ENCODE data around the gene ANKMY1.
A peak's percentile ranks its signal among the peaks of the same experiment; 100 is the strongest.

Gene ANKMY1

DNA sequence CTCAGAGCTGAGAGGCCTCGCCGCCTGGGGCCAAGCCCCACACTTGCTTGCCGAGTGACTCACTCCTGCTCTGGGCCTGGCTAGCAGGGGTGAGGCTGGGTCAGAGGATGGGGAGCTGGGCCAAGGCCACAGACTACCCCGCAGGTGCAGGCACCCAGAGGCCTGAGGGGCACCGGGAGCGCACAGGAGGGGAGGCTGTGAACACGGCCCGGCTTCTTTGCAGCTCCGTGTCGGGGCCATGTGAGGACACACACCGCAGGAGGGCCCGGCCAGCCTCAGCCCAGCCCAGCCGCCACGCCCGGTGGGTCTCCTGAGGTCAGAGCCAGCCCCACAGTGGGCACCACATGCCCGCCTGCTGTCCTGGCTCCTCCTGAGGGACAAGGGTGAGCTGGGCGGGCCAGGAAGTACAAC, 113.9 kb downstream of the ANKMY1 start:
- no peak for DNase-seq

DNA sequence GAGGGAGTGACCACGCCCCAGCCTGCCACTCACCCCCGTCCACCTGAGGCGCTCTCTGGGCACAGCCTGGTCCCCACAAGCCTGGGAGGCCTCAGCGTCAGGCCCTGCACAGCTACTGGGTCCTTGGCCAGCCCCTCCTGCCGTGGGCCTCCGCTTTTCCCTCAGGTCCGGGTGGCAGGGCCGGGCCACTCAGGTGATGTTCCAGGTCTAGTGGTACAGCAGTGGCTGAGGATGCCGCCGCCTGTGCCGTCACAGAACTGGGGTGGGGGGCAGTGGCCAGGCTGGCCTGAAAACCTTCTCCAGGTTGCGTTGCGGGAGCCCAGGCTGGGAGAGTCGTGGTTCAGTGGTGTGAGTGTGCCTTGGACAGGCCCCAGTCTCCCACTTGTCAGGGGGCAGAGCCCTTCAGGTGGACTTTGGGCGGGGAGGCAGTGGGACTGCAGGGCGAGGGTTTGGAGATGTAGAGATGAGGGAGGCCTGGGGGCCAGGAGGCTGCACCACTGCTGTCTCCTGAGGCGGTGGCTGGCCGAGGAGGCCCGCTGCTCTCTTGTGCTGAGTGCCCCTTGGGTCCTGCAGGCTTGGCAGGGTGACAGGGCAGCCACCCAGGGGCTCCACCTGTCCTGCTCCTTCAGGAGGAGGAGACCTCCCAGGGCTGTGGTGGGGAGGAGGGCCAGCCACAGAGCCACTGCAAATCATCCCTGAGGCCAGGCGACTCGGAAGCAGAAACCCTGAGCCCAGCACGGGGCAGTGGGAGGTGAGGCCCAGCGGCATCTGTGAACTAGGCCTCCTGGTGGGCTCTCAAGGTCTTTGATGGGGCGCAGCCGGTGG, 114.7 kb downstream of the ANKMY1 start:
- DNase-seq, result no peak

DNA sequence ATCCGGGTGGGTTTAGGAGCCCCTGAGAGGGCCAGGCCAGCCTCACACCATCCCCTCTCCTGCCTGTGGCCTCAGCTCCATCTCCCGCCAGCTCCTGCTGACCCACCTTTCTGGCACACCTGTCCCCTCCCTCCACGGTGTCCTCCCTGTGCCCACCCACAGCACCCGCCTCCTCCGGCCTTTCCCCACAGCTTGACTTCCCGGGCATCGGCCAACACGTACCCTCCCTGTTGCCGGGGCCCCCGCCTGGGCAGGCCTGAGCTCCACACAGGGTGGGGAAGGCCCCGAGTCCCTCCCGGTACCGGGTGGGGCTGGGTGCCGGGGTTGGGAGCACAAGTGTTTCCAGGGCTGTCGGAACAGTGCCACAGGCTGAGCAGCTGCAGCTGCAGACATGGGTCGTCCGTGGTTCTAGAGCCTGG, 115.8 kb downstream of the ANKMY1 start:
- DNase-seq, result no peak

DNA sequence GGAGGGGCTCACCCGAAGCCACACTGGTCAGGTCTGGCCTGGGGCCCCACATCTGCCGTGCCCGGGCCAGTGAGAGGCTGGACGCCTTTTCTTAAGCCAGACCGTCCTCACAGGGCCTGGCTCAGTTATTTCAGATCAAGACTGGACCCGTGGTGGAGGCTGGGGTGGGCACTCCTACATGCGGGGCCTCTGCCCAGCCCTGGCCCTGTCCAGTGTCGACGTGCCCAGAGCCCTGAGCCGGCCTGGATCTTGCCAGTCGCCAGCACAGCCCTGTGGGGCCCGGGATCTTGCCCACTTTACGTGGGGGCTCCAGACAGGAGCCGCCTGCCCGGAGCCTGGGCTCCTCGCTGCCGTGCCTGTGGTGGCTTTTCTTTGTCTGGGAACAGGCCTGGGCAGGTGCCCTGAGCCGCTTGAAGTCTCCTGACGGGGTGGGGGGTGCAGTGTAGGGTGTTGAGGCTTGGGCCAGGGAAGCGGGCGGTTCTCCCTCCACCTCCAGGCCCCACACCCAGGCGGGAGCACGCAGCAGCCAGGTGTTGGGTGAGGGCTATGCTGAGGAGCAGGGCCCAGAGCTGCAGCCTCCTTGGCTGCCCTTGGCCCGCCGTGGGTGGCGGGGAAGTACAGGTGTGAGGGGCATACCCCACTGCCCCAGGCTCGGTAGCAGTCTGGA, 116.3 kb downstream of the ANKMY1 start:
- no peak for DNase-seq

DNA sequence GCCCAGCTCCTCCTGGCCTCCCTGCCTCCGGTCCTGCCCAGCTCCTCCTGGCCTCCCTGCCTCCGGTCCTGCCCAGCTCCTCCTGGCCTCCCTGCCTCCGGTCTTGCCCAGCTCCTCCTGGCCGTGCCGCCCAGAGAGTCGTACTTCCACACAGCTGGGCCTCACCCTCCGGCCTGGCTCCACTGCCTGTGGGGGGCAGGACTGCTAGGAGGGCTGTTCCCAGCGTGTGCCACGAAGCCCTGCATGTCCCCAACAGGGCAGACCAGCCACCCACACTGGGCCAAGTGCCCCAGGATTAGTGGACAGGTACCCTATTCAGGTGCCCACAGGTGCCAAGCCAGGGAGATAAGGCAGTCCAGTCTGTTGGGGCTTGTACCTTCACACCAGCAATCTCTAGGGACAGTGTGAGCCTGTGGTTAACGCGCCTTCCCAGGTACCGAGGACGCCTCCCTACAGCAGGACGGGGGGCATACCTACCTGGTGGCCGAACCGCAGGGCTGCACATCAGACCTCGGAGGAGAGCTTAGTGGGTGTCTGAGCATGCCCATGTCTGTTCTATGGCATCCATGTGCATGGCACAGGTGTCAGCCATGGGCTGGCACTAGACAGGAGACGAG, 117.0 kb downstream of the ANKMY1 start:
- no peak for DNase-seq

DNA sequence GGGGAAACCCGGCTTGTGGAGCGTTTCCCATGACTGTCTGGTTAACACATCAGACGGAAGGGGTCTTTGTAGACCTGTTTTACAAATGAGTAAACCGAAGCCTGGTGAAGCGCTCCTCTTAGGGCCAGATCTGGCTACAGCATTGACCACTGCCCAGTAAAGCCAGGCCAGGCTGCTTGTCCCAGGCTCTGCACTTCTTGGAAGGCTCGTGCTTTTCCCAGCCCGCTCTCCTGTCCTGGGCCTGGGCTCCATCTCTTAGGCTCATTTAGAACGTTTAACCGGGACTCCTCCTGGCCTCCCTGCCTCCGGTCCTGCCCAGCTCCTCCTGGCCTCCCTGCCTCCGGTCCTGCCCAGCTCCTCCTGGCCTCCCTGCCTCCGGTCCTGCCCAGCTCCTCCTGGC, 117.5 kb downstream of the ANKMY1 start:
- no peak for DNase-seq

DNA sequence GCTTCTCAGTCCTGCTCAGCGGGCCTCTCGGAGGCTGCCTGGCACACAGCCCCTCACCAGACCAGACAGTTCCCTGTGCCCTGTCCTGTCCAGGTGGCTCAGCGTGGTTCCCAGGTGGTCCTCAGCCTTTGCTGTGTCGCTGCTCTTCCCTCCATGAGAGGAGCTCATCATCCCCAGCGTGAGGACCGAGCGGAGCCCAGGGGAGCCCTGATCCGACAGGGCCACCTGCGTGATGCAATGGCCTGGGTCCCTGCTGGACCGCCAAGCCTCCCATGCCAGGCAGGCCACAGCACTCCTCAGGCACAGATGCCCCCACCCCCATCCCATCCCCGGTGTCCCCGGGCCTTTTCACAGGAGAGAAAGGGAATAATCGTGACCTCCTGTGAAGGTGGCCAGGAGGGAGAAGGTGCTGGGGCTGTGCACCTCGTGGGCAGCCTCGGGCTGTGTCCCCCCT, 118.1 kb downstream of the ANKMY1 start:
- DNase-seq, result no peak

DNA sequence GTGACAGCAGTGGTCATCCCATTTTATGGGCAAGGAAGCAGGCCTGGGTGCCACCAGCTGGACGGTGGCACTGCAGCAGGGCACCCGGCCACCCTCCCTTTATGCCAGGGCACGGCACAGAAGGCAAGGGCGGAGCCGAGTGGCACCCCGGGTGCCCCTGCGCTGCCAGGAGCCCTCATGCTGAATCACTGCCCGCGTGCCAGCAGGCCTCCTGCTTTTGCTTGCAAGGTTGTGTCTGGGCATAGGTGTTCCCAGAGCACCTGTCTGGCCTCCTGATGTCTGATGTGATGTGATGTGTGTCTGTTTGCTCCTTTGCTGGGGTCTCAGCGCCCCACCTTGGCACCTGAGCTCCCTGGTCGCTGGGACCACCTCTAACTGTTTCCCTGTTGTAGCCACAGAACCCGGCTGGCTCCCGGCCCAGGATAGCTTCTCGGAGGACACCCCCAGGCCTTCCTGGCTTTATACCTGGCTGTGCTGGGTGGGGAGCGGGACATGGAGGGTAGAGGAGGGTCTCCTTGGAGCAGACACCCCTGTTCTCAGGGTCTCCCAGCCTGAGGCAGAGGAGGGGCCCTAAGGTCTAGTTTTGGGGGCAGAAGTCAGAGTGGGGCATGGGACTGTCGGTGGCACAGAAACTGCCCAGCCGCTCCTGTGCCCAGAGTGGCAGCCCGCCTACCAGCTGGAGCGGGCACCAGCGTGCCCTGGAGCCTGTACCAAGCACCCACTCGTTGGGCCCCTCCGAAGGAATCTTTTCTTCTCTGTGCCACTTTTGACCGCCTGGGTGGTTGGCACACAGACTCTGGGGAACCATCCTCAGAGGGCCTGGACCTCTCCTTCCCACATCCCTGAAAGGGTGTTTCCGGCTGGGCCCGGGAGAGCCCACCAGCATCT, 118.7 kb downstream of the ANKMY1 start:
- no peak for DNase-seq

DNA sequence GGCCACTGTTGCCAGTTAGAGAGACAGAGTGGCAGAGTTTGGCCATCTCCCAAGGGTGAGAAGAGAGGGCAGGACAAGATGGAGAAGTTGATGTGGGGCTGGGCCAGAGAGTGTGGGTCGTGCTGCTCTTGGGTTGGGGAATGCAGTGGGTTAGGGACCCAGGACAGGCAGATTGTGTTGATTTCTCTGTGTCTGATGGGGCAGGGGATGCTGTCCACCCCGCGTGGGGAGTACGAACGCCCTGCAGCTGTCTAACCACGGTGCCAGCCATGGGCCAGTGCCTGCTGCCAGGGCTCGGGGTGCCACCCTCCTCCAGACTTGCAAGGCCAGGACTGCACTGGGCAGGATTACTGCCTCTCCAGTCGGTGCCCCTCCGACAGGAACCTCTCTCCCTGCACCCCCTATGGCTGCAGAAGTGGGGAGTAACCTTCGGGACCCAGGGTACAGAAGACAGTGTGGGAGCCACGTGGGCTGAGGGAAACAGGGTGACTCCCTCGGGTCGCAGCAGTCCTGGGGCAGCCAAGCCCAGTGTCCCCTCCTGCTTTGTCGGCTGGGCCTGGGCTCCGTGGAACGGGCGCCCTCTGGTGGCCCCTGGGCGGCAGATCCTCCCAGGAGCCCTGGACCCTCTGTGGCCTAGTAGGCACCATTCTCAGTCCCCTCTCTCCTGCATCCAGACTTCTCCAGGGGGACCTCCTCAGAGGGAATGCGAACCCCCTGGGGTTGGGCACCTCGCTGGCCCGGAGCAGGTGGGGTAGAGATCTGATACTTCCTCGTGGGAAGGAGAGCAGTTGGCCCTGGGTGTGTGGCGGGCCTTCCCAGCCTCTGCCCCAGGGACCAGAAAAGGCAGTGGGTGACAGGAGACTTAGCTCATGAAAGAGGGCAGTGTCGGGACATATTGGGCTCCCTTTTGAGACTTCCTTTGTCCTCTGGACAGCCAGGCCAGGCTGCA, 119.7 kb downstream of the ANKMY1 start:
- DNase-seq, result no peak

DNA sequence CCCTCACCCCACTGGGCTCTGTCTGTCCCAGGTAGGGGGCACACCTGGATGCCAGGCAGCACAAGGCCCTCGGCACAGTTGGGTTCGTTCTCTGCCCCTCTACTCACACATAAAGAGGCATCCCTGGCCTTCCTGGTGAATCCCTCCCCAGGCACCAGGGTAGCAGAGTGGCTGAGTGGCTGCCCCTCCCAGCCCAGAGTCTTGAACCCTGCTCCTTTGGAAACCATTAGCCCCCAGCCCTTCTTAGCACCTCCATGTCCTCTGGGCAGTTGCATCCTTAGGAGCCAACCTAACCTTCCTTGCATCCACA, 120.3 kb downstream of the ANKMY1 start:
- DNase-seq, result no peak

DNA sequence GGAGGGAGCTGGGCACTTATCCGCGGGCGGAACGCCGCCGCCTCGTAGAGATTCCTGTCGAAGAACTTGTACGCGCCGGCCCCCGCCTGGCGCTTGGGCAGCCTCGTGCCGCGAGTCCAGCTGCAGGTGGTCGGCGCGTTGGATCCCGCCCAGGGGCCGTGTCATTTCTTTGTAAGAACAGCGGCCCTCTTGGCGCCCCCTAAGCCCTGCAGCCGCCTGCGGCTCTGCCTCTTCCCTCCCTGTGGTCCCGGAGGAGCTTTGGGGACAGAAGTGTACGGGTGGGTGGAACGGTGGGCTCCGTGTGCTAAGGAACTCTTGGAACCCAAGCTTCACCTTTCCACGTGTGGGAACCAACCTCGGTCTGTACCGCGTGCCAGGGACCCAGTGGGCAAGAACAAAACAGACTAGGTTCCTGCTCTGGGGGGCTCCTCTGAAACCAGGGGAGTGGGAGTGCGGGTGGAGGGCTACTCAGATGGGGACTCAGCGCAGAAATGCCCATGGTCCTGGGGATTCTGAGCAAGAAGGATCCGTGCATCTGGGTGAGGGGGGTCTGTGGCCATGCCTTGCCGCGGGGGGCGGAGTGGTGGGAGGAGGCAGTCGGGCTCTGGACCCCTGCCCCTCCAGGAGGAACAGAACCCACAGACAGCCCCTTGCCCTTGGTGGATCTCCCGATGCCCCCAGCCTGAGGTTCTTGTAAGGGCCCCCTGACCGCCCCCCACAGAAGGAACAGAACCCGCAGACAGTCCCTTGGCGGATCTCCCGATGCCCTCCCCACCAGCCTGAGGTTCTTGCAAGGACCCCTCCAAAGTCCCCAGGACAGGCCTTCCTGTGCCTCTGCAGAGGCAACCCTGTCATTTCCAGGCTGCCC, 120.9 kb downstream of the ANKMY1 start:
- DNase-seq, result no peak

DNA sequence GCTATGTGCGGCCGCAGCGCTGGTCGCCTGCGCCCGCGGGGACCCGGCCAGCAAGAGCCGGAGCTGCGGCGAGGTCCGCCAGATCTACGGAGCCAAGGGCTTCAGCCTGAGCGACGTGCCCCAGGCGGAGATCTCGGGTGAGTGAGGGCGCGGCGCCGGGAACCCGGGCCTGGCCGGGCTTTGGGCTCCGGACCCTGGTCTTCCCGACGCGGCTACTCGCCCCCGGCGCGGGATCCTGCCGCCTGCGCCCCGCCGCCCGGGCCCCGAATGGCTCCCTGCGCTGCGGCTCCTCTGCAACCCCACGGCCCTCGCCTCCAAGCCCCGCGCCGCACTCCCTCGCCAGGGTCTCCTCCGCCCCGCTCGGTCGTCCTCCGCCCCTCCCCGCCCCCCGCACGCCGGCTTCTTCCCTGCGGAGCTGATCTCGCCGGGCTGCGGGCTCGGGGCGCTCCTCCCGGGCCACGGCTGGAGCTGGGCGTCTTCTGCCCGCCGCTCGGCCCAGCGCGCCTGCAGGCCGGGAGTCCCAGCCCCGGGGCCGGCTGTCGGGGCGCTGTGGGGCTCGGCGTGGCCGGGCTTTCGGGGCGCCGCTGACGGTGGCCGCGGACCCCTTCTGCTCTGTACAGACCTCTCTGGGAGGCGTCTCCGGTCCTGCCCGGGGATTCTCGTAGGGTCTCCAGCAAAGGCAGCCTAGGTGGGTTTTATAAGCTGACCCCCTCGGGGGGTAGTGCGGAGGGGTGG, 121.7 kb downstream of the ANKMY1 start:
- DNase-seq, result no peak

DNA sequence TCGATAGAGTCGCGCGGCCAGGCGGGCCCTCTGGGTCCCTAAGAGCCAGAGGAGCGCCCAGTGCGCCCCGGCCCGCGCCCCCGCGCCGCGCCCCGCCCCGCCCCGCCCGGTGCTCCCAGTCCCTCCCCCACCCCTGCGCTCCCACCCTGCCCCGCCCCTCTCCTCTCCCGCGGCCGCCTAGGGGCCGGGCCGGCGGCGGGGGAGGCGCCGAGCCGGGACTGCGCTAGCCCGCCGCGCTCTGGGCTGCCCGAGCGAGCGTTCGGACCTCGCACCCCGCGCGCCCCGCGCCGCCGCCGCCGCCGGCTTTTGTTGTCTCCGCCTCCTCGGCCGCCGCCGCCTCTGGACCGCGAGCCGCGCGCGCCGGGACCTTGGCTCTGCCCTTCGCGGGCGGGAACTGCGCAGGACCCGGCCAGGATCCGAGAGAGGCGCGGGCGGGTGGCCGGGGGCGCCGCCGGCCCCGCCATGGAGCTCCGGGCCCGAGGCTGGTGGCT, 122.3 kb downstream of the ANKMY1 start, which contains the start of gene GPC1:
GPC1 (plus strand) TSS at position 207 of the 491 bp plus-strand sequence; CDS start at position 463, 256 bp downstream.
- DNase-seq, result no peak

DNA sequence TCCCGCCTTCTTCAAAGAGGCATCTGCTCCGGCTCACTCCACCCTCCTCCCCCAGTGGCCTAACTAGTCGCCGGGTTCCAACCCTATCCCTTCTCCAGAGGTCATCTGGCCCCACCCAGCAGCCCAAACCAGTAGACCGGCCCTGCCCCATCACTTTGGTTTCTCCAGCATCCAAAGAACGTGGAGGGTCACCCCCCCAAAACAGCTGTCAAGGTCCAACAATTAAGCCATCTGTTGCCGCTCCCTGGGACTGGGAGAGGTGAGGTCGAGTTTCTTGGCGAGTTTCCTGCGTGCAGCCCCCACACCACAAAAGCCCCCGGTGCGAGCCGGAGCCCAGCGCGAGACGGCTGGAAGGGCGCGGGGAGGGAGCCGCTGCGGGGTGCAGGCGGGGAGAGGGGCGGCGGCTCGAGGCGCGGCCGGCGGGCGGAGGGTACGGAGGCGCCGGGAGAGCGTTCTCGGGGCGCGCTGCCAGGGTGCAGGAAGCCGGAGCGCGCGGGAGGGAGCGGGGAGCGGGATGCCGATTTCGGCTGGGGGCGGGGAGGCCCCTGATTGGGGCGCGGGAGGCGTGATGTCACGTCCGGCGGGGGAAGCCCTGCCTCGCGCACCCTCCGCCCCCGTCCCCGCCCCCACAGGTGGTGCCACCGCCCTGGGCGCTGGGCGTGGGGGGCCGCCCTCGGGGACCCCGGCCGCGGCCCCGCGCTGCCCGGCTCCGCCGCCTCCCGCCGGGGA, 122.9 kb downstream of the ANKMY1 start:
- peak; percentile 36 for DNase-seq

DNA sequence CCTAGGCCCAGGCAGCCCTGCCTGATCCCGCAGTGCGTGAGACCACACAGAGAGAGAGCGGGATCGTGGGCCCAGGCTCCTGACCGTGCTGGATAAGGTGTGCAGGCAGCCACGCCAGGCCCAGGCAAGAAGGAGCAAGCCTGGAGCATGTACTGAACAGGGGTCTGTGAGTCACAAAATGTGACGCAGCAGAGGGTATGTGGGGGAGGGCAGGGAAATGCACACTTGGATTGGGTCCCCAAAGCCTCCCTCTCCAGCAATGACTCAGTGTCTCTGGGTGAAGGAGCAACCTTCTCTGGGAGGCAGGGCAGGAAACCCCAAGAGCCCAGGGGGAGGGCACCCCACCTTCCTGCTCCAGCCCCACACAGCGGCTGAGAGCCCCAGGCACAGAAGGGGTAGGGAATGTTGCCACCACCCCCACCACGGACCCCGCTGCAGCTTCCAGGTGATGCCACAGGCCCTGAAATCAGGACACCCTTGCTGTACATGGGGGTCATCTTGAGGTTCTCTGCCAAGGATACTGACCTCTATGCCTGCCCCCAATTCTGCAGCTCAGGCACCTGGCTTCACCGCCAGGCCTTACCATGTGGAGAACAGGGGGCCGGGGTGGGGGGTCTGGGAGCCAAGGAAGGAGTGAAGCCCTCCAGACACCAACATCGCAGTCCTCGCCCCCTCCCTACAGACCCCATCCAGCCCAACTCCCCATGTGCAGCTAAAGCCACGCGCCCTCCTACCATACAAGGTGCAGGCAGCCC, 123.6 kb downstream of the ANKMY1 start:
- DNase-seq, result no peak

DNA sequence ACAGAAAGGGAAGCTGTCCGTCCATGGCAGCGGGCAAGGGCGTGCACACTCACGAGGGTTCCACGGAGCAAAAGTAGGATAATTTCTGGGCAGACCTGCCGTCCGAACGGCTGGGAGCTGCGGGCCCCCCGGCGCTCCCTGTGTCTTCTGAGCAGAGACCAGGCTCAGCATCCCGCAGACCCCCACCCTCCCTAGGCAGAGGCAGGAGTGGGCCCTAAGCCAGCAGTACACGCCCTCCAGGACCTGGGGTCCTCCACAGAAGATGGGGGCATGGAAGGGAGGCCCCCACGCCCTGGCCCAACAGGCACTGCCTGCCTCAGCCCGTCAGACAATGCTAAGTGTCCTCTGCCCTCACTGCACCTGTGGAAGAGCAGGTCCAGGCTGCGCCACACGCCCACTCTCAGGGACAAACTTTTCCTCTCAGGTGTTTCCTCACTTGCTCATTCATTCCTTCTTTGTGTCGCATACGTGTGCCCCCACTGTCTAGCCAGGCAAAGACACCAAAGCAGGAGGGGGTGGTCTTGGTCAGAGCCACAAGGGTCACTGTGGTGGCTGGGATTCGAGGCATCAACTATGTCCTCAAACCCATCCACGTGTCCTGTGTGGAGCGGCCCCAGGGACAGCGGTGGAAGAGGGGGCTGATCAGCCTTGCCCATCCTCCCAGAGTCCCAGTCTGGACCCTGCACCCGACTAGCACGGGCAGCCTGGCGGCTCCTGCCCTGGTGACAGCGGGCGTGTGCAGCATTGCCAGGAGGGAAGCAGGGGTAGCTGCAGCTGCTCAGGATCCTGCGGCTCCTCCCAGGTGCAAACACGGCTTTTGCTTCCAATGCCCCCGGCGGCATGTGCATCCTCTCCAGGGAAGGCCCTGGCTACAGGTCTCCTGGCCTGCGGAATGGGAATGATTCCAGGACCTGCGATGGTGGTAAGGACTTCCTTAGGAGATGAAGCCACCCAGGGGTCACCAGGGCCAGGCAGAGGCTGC, 124.7 kb downstream of the ANKMY1 start:
- no peak for DNase-seq

DNA sequence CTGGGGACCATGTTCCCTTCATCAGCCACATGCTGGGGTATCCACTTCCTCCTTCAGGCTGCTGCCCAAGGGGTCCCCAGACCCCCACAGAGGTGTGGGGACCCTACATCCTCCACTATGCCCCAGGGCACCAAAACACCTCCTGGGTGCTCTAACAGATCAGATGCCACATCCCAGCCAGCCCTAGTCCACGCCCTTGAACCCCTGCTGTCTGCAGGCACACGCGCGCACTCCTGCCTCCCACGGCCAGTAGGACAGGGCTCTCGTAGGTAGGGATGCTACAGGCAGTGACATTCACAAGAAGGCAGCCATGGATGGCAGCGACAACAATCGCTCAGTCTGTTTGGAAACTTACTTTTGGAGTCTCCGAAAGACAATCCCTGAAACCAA, 125.4 kb downstream of the ANKMY1 start:
- DNase-seq, result no peak

Data from NCI-H1417 treated with DMSO at 0.1 percent for 48 hours (cell line).